ENCODE data around the gene ERGIC1.
"Not testable (repeated sequence)": the region's sequence is repeated elsewhere in the genome, so short reads cannot be mapped to it uniquely, and the experiment has no call there.

The ERGIC1 gene

GRCh38 chr5:172846677-172847076, 12.6 kb downstream of the ERGIC1 start:
- in situ Hi-C loops (cut with HindIII; ENCODE audit: low sequenced_read_pairs) = no loop called here
- TF ChIP-seq, protein P1, sequence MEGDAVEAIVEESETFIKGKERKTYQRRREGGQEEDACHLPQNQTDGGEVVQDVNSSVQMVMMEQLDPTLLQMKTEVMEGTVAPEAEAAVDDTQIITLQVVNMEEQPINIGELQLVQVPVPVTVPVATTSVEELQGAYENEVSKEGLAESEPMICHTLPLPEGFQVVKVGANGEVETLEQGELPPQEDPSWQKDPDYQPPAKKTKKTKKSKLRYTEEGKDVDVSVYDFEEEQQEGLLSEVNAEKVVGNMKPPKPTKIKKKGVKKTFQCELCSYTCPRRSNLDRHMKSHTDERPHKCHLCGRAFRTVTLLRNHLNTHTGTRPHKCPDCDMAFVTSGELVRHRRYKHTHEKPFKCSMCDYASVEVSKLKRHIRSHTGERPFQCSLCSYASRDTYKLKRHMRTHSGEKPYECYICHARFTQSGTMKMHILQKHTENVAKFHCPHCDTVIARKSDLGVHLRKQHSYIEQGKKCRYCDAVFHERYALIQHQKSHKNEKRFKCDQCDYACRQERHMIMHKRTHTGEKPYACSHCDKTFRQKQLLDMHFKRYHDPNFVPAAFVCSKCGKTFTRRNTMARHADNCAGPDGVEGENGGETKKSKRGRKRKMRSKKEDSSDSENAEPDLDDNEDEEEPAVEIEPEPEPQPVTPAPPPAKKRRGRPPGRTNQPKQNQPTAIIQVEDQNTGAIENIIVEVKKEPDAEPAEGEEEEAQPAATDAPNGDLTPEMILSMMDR (IDR thresholded peaks at IDR 0.05; ENCODE audit: low read depth, low read length) = no peak
- no peak overlapping the region for H3K4me3 ChIP-seq (ENCODE audit: low read depth, low read length)
- DNase-seq (ENCODE audit: low read depth, low spot score) = no peak

DNA sequence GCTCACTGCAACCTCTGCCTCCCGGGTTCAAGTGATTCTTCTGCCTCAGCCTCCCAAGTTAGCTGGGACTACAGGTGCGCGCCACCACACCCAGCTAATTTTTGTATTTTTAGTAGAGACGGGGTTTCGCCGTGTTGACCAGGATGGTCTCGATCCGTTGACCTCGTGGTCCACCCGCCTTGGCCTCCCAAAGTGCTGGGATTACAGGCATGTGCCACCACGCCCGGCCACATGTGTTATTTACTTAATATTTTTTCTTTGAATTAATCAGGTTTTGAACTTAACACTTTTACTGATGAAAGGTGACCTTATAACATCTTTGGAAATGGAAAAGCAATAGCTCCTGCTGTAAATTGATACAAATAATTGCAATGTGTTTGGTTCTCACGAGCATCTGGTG, 13.5 kb downstream of the ERGIC1 start:
- H3K4me3 ChIP-seq (ENCODE audit: low read depth, low read length); in situ Hi-C loops (cut with HindIII; ENCODE audit: low sequenced_read_pairs): not testable (repeated sequence)

DNA sequence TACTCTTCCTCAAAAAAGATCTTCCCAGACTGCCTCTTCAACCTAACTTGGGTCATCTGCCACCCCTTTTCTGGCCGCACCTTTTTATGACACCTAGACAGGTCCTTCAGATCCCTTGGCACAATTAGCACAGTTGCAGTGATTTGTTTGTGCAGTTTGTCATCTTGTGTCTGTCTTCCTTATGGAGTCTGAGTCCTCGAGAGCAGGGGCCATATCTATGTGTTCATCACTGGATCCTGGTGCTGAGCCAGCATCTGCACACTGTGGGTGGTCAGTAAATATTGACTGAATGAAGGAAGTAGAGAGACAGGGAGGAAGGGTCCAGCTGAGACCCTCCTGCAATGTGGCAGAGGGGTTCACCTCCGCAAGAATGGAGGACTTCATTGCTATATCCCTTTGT, 14.4 kb downstream of the ERGIC1 start:
- DNase-seq (ENCODE audit: low read depth, low spot score) = no peak
- in situ Hi-C loops (cut with HindIII; ENCODE audit: low sequenced_read_pairs) = no loop called here
- H3K4me3 ChIP-seq (ENCODE audit: low read depth, low read length) = no peak overlapping the region
- TF ChIP-seq, protein P1 (IDR thresholded peaks at IDR 0.05; ENCODE audit: low read depth, low read length) = no peak

More for the DNA sequence above, 13.5 kb downstream of the ERGIC1 start:
- DNase-seq (ENCODE audit: low read depth, low spot score) = not testable (repeated sequence)

GRCh38 chr5:172849606-172850453, 15.8 kb downstream of the ERGIC1 start:
- DNase-seq (ENCODE audit: low read depth, low spot score) = no peak
- TF ChIP-seq, protein P1 (IDR thresholded peaks at IDR 0.05; ENCODE audit: low read depth, low read length) = no peak
- in situ Hi-C loops (cut with HindIII; ENCODE audit: low sequenced_read_pairs) = no loop called here
- H3K4me3 ChIP-seq (ENCODE audit: low read depth, low read length) = no peak overlapping the region

- in situ Hi-C loops (cut with HindIII; ENCODE audit: low sequenced_read_pairs) = no loop called here
- TF ChIP-seq, protein P1 (IDR thresholded peaks at IDR 0.05; ENCODE audit: low read depth, low read length) = no peak
- DNase-seq (ENCODE audit: low read depth, low spot score) = no peak
Observed at GRCh38 chr5:172850454-172850797, 16.4 kb downstream of the ERGIC1 start.

DNA sequence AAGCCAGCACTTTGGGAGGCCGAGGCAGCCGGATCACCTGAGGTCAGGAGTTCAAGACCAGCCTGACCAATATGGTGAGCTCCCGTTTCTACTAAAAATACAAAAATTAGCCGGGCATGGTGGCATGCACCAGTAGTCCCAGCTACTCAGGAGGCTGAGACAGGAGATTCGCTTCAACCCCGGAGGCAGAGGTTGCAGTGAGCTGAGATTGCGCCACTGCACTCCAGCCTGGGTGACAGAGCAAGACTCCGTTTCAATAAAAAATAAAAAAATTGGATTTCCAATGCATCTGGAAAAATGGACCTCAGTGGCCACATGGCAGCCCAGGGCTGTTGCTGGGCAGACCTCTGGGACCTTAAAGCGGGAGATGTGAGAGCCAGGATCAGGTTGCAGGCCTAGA, 17.2 kb downstream of the ERGIC1 start:
- H3K4me3 ChIP-seq (ENCODE audit: low read depth, low read length); in situ Hi-C loops (cut with HindIII; ENCODE audit: low sequenced_read_pairs); DNase-seq (ENCODE audit: low read depth, low spot score): not testable (repeated sequence)

More at GRCh38 chr5:172850454-172850797, 16.4 kb downstream of the ERGIC1 start:
- H3K4me3 ChIP-seq (ENCODE audit: low read depth, low read length) = no peak overlapping the region

GRCh38 chr5:172852490-172853354, 18.7 kb downstream of the ERGIC1 start:
- peak; percentile 32 for DNase-seq (ENCODE audit: low read depth, low spot score)
- H3K4me3 ChIP-seq (ENCODE audit: low read depth, low read length) = no peak overlapping the region
- TF ChIP-seq, protein P1 (IDR thresholded peaks at IDR 0.05; ENCODE audit: low read depth, low read length) = no peak
- in situ Hi-C loops (cut with HindIII; ENCODE audit: low sequenced_read_pairs) = no loop called here
